GM23338 (cell line): ENCODE measurements around the gene HELB.

Experiments used
- CREB1 ChIP-seq: fragments of 250-450 bp; sonication (Bioruptor Pico); IDR thresholded peaks from 2 replicates; pipeline ENCODE4 v1.5.0; 2020; ENCODE audit warnings: low read depth, mild to moderate bottlenecking, moderate library complexity
- ETS1 ChIP-seq: IDR thresholded peaks from 2 replicates; pipeline ENCODE4 v1.6.1; 2016; ENCODE audit warnings: antibody characterized with exemption
- EZH2 ChIP-seq: fragments of 200-600 bp; sonication (generic); IDR thresholded peaks from one replicate; pipeline ENCODE4 v1.8.0; 2017; ENCODE audit warnings: antibody characterized with exemption, mild to moderate bottlenecking, low read depth; ENCODE audit not compliant: unreplicated experiment
- EZH2phosphoT487 ChIP-seq: fragments of 200-600 bp; sonication (generic); IDR thresholded peaks from one replicate; pipeline ENCODE4 v1.8.1; 2018; ENCODE audit warnings: antibody characterized with exemption; ENCODE audit not compliant: unreplicated experiment
- JUNB ChIP-seq: IDR thresholded peaks from one replicate; pipeline ENCODE4 v1.6.1; 2016; ENCODE audit warnings: antibody characterized with exemption; ENCODE audit not compliant: unreplicated experiment
- POLR2AphosphoS5 ChIP-seq: IDR thresholded peaks from 2 replicates; pipeline ENCODE4 v1.6.1; 2016; ENCODE audit warnings: antibody characterized with exemption, low read depth
- STAT1 ChIP-seq: IDR thresholded peaks from one replicate; pipeline ENCODE4 v1.6.1; 2016; ENCODE audit warnings: antibody characterized with exemption; ENCODE audit not compliant: unreplicated experiment
- TF ChIP-seq, protein P1 (sequence below), 2 experiments: fragments of 200-600 bp in 1 of 2; sonication (generic) in 1 of 2; conservative IDR thresholded peaks; 2 replicates each; pipeline versions ENCODE4 v1.5.1 to v1.6.1; 2016 to 2017; ENCODE audit warnings: antibody characterized with exemption in 2 of 2, low read depth in 2 of 2, mild to moderate bottlenecking in 2 of 2, moderate library complexity in 1 of 2
- TF ChIP-seq, protein P2 (sequence below): IDR thresholded peaks from one replicate; pipeline ENCODE4 v1.6.1; 2018; ENCODE audit warnings: antibody characterized with exemption; ENCODE audit not compliant: unreplicated experiment

DNA sequence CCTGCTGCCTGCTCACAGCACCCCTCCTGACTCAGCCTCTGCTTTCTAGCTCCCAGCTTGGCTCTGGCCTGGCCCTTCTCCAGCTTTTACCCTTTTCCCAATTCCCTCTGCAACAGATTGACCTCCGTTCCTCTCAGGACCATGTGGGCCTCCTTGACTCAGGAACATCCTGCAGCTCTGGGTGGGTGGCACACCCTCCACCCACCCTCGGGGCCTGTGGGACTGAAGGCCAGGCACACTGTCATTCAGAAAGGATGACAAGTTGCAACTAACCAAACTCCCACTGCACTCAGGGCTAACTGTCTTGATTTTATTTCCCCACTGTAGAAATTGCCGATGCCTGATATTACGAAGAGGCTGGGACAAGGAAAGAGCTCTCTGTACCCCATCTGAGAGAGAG is 59.4 kb downstream of the HELB start:
- TF ChIP-seq, protein P1, sequence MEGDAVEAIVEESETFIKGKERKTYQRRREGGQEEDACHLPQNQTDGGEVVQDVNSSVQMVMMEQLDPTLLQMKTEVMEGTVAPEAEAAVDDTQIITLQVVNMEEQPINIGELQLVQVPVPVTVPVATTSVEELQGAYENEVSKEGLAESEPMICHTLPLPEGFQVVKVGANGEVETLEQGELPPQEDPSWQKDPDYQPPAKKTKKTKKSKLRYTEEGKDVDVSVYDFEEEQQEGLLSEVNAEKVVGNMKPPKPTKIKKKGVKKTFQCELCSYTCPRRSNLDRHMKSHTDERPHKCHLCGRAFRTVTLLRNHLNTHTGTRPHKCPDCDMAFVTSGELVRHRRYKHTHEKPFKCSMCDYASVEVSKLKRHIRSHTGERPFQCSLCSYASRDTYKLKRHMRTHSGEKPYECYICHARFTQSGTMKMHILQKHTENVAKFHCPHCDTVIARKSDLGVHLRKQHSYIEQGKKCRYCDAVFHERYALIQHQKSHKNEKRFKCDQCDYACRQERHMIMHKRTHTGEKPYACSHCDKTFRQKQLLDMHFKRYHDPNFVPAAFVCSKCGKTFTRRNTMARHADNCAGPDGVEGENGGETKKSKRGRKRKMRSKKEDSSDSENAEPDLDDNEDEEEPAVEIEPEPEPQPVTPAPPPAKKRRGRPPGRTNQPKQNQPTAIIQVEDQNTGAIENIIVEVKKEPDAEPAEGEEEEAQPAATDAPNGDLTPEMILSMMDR (conservative IDR thresholded peaks at IDR 0.05; ENCODE audit: low read depth in 2 of 2), result no peak
- TF ChIP-seq POLR2AphosphoS5 (no peak), ETS1 (no peak), EZH2 (no peak), EZH2phosphoT487 (no peak), CREB1 (CRISPR knock-in tag) (no peak), JUNB (no peak), STAT1 (no peak)
- TF ChIP-seq, protein P2, sequence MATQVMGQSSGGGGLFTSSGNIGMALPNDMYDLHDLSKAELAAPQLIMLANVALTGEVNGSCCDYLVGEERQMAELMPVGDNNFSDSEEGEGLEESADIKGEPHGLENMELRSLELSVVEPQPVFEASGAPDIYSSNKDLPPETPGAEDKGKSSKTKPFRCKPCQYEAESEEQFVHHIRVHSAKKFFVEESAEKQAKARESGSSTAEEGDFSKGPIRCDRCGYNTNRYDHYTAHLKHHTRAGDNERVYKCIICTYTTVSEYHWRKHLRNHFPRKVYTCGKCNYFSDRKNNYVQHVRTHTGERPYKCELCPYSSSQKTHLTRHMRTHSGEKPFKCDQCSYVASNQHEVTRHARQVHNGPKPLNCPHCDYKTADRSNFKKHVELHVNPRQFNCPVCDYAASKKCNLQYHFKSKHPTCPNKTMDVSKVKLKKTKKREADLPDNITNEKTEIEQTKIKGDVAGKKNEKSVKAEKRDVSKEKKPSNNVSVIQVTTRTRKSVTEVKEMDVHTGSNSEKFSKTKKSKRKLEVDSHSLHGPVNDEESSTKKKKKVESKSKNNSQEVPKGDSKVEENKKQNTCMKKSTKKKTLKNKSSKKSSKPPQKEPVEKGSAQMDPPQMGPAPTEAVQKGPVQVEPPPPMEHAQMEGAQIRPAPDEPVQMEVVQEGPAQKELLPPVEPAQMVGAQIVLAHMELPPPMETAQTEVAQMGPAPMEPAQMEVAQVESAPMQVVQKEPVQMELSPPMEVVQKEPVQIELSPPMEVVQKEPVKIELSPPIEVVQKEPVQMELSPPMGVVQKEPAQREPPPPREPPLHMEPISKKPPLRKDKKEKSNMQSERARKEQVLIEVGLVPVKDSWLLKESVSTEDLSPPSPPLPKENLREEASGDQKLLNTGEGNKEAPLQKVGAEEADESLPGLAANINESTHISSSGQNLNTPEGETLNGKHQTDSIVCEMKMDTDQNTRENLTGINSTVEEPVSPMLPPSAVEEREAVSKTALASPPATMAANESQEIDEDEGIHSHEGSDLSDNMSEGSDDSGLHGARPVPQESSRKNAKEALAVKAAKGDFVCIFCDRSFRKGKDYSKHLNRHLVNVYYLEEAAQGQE, result no peak
